Measurements from ENCODE around the gene C1orf116.
"Not testable (repeated sequence)": the region's sequence is repeated elsewhere in the genome, so short reads cannot be mapped to it uniquely, and the experiment has no call there.

The C1orf116 gene

DNA sequence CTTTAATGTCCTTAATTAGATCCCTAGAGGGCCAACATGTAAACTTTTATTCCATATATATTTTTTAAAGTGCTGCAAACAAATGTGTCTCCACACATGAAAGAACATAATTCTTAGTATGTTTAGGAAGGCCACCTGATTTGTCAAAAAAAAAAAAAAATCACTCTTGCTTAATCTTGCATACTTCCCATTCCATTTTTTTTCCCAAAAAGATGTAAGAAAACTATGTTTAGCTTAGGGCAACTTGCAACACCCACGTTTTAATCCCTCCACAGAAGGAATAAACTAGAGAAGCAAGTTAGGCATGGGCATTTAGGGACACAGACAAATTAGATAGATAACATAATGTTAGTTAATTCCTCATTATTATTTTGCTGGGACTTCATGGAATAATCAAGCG, 12.9 kb upstream of the C1orf116 start:
- Histone ChIP-seq H3K36me3 (ENCODE audit: control insufficient read depth, insufficient read depth, low read length) (peaks cover 10% of the 10 kb centered on the region), H3K9ac (ENCODE audit: low read depth, low read length) (no peak overlapping the region), H3K9me3 (ENCODE audit: control insufficient read depth, insufficient read depth, low read length) (no peaks in the 10 kb centered on the region), H3K4me1 (ENCODE audit: control insufficient read depth, insufficient read depth, low read length) (peaks cover 12% of the 10 kb centered on the region), H3K4me3 (ENCODE audit: low read depth, low read length) (no peak overlapping the region), H3K27me3 (ENCODE audit: control insufficient read depth, insufficient read depth, low read length) (no peaks in the 10 kb centered on the region)

DNA sequence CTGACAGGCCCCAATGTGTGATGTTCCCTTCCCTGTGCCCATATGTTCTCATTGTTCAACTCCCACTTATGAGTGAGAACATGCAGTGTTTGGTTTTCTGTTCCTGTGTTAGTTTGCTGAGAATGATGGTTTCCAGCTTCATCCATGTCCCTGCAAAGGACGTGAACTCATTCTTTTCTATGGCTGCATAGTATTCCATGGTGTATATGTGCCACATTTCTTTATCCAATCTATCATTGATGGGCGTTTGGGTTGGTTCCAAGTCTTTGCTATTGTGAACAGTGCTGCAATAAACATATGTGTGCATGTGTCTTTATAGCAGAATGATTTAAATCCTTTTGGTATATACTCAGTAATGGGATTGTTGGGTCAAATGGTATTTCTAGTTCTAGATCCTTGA, 8.8 kb upstream of the C1orf116 start:
- H3K4me1 ChIP-seq (ENCODE audit: control insufficient read depth, insufficient read depth, low read length); H3K4me3 ChIP-seq (ENCODE audit: low read depth, low read length); H3K36me3 ChIP-seq (ENCODE audit: control insufficient read depth, insufficient read depth, low read length); H3K9me3 ChIP-seq (ENCODE audit: control insufficient read depth, insufficient read depth, low read length); H3K9ac ChIP-seq (ENCODE audit: low read depth, low read length); H3K27me3 ChIP-seq (ENCODE audit: control insufficient read depth, insufficient read depth, low read length): not testable (repeated sequence)

DNA sequence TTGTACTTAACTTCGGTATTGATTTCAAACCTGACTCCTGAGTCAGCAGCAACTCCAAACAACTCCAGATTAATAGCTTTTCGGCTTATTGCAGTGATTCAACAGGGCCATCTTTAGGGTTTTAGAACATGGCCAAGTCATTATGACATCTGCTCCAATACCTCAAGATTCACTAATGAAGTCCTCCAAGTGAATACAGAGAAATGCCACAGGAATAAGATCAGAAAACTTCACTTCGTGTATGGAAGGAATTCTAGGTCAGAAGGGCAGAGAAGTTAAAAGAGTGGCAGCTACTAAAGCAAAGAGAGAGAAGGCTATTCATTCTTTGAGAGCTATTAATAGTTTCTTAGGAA, 7.6 kb upstream of the C1orf116 start:
- no peaks in the 10 kb centered on the region for H3K36me3 ChIP-seq (ENCODE audit: control insufficient read depth, insufficient read depth, low read length)
- H3K4me1 ChIP-seq (ENCODE audit: control insufficient read depth, insufficient read depth, low read length), result no peaks in the 10 kb centered on the region
- no peaks in the 10 kb centered on the region for H3K9me3 ChIP-seq (ENCODE audit: control insufficient read depth, insufficient read depth, low read length)
- H3K4me3 ChIP-seq (ENCODE audit: low read depth, low read length), result no peak overlapping the region
- H3K27me3 ChIP-seq (ENCODE audit: control insufficient read depth, insufficient read depth, low read length), result peaks cover 2% of the 10 kb centered on the region
- H3K9ac ChIP-seq (ENCODE audit: low read depth, low read length), result no peak overlapping the region

DNA sequence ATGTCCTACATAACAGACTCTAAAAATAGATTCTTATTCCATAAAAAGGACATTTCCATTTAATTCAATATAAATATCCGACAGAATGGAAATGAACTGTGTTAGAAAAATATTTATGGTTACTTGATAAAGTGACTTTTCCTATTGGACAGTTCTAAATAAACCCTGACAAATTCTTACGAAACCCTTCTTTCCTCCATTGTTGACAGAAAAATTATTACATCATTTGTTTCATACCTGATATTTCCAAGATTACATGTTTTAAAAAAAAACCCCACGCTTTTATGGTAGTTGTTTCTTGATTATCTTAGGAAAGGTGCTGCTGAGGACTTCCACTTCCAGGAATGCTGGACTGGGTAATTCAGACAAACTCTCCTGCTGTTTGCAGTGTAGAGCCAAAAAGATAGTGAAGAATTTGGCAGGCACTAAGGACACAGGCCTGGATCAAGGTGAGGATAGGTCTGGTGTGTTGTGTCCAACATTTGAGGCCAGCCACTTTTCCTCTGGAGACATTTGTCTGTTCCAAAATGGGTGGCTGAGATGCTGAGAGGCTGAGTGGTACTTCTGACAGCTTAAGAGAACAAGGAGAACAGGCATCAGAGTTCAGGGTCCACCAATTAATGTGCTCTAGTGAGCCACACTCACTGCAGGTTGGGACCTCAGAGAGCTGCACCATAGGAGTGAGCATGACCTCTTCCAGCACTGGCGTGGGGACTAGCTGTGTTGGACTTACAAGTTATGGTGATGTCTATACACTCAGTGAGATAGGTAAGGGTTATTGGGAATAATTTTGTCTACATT, 7.0 kb upstream of the C1orf116 start:
- Histone ChIP-seq H3K4me3 (ENCODE audit: low read depth, low read length) (no peak overlapping the region), H3K27me3 (ENCODE audit: control insufficient read depth, insufficient read depth, low read length) (peaks cover 2% of the 10 kb centered on the region), H3K4me1 (ENCODE audit: control insufficient read depth, insufficient read depth, low read length) (no peaks in the 10 kb centered on the region), H3K9me3 (ENCODE audit: control insufficient read depth, insufficient read depth, low read length) (no peaks in the 10 kb centered on the region), H3K9ac (ENCODE audit: low read depth, low read length) (no peak overlapping the region), H3K36me3 (ENCODE audit: control insufficient read depth, insufficient read depth, low read length) (no peaks in the 10 kb centered on the region)

DNA sequence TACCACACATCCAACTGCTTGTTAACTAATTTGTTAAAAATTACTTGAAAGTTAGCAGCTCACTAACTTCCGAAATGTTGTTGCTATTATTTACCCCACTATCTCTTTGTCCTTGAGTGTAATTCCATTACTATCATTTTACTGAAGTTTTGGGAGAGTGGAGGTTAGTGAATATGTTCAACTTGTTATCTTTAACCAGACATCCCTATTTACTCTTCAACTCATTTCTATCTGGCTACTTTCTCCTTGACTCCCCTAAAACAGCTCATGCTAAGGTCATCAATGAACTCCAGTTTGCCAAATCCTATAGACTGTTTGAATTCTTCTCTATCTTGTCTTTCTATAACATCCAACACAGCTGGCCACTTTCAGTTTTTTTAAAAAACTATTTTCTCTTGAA, 4.3 kb upstream of the C1orf116 start:
- Histone ChIP-seq H3K4me1 (ENCODE audit: control insufficient read depth, insufficient read depth, low read length) (peaks cover 12% of the 10 kb centered on the region), H3K36me3 (ENCODE audit: control insufficient read depth, insufficient read depth, low read length) (no peaks in the 10 kb centered on the region), H3K9me3 (ENCODE audit: control insufficient read depth, insufficient read depth, low read length) (no peaks in the 10 kb centered on the region), H3K9ac (ENCODE audit: low read depth, low read length) (no peak overlapping the region), H3K27me3 (ENCODE audit: control insufficient read depth, insufficient read depth, low read length) (peaks cover 2% of the 10 kb centered on the region), H3K4me3 (ENCODE audit: low read depth, low read length) (no peak overlapping the region)

DNA sequence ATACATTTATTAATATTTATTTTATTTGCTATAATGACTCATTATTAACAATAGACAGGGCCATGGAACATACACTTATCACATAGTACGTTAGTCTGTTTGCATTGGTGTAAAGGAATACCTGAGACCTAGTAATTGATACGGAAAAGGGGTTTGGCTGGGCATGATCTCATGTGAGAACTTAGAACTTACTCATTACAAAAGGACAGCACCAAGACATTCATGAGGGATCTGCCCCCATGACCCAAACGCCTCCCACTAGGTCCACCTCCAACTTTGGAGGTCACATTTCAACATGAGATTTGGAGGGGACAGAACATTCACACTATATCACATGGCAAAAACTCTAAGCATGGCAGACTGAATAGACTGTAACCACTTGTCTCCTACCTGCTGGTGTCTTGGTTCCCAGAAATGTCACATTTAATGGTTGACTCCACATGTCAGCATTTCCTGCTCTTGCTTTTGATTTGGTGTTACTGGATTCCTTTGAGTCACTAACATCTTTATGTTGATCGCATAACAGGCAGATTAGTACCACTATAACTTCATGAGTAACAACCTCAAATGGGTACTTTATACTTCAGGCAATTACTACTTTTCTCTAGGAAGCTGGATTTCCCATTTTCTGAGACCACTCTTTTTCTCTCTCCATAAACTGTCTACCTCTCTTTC, 3.5 kb upstream of the C1orf116 start:
- H3K36me3 ChIP-seq (ENCODE audit: control insufficient read depth, insufficient read depth, low read length), result no peaks in the 10 kb centered on the region
- H3K9ac ChIP-seq (ENCODE audit: low read depth, low read length), result no peak overlapping the region
- H3K9me3 ChIP-seq (ENCODE audit: control insufficient read depth, insufficient read depth, low read length), result no peaks in the 10 kb centered on the region
- H3K4me1 ChIP-seq (ENCODE audit: control insufficient read depth, insufficient read depth, low read length), result peaks cover 12% of the 10 kb centered on the region
- peaks cover 2% of the 10 kb centered on the region for H3K27me3 ChIP-seq (ENCODE audit: control insufficient read depth, insufficient read depth, low read length)
- no peak overlapping the region for H3K4me3 ChIP-seq (ENCODE audit: low read depth, low read length)

DNA sequence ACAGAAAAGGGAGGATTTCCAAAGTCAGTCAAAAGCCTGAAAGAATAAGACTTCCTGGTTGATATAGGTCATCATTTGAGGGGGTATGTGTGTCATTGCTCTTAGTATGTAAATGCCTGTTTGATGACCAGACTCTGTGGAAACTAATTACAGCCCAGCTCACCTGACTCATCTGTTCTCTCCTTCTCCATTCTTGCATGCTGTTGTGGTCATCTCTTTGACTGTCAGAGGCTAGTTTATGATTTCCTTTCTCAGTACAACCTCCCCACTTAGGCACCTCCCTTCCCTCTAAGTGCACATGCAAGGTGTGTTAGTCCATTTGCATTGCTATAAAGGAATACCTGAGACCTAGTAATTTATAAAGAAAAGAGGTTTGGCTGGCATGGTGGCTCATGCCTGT, 2.4 kb upstream of the C1orf116 start:
- peaks cover 2% of the 10 kb centered on the region for H3K27me3 ChIP-seq (ENCODE audit: control insufficient read depth, insufficient read depth, low read length)
- H3K4me3 ChIP-seq (ENCODE audit: low read depth, low read length), result no peak overlapping the region
- no peaks in the 10 kb centered on the region for H3K9me3 ChIP-seq (ENCODE audit: control insufficient read depth, insufficient read depth, low read length)
- peaks cover 12% of the 10 kb centered on the region for H3K4me1 ChIP-seq (ENCODE audit: control insufficient read depth, insufficient read depth, low read length)
- no peaks in the 10 kb centered on the region for H3K36me3 ChIP-seq (ENCODE audit: control insufficient read depth, insufficient read depth, low read length)
- H3K9ac ChIP-seq (ENCODE audit: low read depth, low read length), result no peak overlapping the region

DNA sequence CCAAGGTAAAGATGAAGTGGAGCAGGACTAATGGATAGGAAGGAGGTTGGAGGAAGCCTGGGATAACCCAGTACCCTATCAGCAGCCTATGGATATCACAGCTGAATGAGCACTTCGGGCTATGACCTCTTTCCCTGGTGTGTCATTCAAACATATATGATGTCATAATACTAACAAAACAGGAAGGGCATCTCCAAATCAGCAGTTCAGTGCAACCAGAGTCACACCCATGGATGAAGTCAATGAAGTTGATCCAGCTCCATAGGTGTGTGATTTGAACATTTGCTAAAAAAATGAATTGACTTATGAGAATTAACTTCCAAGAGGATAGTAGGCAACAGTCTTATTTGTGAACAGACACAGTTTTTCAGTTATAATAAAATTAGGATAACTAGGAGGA, 1.7 kb upstream of the C1orf116 start:
- Histone ChIP-seq H3K27me3 (ENCODE audit: control insufficient read depth, insufficient read depth, low read length) (peaks cover 2% of the 10 kb centered on the region), H3K4me3 (ENCODE audit: low read depth, low read length) (no peak overlapping the region), H3K9me3 (ENCODE audit: control insufficient read depth, insufficient read depth, low read length) (no peaks in the 10 kb centered on the region), H3K4me1 (ENCODE audit: control insufficient read depth, insufficient read depth, low read length) (peaks cover 12% of the 10 kb centered on the region), H3K9ac (ENCODE audit: low read depth, low read length) (no peak overlapping the region), H3K36me3 (ENCODE audit: control insufficient read depth, insufficient read depth, low read length) (no peaks in the 10 kb centered on the region)

DNA sequence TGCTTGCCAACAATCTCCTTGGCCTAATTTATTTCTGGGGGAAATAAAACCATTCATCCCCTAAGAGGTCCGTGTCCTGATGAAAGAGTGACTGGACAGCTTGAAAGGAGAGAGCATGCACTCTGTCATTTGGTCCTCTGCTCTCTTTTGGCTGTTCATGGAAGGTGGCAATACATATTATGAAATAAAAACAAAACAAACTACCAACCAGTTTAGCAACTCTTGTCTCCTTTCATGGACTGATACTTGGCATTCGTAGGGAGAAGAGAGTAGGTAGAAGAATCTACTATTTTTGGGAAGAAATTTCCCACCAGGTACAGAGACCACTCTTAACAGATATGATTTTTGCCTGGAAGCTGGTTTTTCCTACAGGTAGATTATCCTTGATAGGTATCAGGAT, 746 bp upstream of the C1orf116 start:
- H3K27me3 ChIP-seq (ENCODE audit: control insufficient read depth, insufficient read depth, low read length), result peaks cover 2% of the 10 kb centered on the region
- no peaks in the 10 kb centered on the region for H3K36me3 ChIP-seq (ENCODE audit: control insufficient read depth, insufficient read depth, low read length)
- no peaks in the 10 kb centered on the region for H3K9me3 ChIP-seq (ENCODE audit: control insufficient read depth, insufficient read depth, low read length)
- H3K9ac ChIP-seq (ENCODE audit: low read depth, low read length), result no peak overlapping the region
- peaks cover 12% of the 10 kb centered on the region for H3K4me1 ChIP-seq (ENCODE audit: control insufficient read depth, insufficient read depth, low read length)
- peak overlapping the region; percentile 11 for H3K4me3 ChIP-seq (ENCODE audit: low read depth, low read length)

DNA sequence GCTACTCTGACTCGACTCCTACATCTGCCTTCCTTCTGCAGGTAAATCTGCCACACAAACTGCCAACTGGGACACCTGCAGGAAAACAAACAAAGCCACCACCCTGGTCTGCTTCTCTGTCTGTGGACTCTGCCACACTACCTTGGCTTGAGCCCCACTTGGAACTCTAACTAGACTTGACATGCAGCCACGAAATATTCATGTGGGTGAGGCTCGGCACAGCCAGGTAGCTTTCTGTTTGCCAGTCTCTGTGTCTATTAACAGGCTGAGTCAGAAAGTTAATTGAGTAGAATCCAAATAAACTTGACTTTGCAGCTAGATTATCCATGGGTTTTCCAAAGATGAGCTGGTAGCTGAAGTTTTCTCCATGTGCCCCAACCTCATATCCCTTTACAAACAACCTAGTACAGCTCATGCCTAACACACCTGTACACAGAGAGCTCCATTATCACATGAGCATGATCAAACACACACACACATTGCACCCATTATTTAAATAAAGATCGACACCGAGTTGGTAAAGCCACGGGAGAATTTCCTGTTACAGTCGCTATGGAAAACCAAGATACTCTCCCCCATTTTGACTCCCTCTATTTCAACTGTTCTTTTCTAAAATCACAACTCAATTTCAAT, 808 bp downstream of the C1orf116 start:
- no peak overlapping the region for H3K4me3 ChIP-seq (ENCODE audit: low read depth, low read length)
- H3K36me3 ChIP-seq (ENCODE audit: control insufficient read depth, insufficient read depth, low read length), result no peaks in the 10 kb centered on the region
- H3K27me3 ChIP-seq (ENCODE audit: control insufficient read depth, insufficient read depth, low read length), result peaks cover 2% of the 10 kb centered on the region
- H3K9ac ChIP-seq (ENCODE audit: low read depth, low read length), result no peak overlapping the region
- peaks cover 12% of the 10 kb centered on the region for H3K4me1 ChIP-seq (ENCODE audit: control insufficient read depth, insufficient read depth, low read length)
- H3K9me3 ChIP-seq (ENCODE audit: control insufficient read depth, insufficient read depth, low read length), result no peaks in the 10 kb centered on the region

DNA sequence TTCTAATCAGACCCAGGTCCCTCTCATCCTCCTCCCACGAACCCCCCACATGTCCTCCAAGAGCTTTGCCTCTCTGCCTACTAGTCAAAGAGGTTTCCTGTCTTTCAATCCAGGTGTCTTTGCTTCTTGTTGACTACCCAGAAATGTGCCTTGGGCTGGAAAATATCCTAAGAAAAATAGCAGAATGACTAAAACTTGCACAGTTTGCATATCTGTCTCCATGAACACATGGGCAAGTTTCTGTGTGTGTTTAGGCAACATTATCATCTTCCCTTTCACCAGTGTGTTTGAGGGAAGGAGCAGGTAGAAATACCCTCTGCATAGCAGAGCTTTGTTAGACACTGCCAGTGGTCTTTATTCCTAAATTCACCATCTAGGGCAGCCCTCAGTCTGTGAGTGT, 1.5 kb downstream of the C1orf116 start:
- Histone ChIP-seq H3K9me3 (ENCODE audit: control insufficient read depth, insufficient read depth, low read length) (no peaks in the 10 kb centered on the region), H3K27me3 (ENCODE audit: control insufficient read depth, insufficient read depth, low read length) (no peaks in the 10 kb centered on the region), H3K36me3 (ENCODE audit: control insufficient read depth, insufficient read depth, low read length) (no peaks in the 10 kb centered on the region), H3K4me1 (ENCODE audit: control insufficient read depth, insufficient read depth, low read length) (peaks cover 12% of the 10 kb centered on the region), H3K4me3 (ENCODE audit: low read depth, low read length) (no peak overlapping the region), H3K9ac (ENCODE audit: low read depth, low read length) (no peak overlapping the region)

DNA sequence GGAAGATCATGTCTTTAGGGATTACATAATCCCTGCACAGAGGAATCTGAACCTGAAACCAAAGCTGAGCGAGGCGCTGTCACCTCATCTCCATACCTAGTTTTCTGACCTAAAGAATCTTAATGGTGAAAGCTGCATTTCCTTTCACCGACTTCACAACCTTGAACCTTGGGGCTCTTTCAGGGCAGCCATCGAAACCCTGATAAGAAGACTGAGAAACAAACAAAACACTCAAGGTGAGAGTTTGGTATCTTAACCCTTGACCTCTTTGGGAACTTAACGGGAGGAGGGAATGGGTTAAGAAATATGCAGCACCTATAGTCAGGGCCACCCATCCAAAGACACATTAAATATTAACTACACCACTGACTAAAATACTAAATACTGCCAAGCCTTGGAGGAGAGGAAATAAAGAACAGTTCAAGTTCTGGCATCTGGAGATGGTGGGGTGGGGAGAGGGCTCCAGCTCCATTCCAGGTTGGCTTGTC, 2.0 kb downstream of the C1orf116 start:
- Histone ChIP-seq H3K27me3 (ENCODE audit: control insufficient read depth, insufficient read depth, low read length) (no peaks in the 10 kb centered on the region), H3K4me1 (ENCODE audit: control insufficient read depth, insufficient read depth, low read length) (peaks cover 12% of the 10 kb centered on the region), H3K36me3 (ENCODE audit: control insufficient read depth, insufficient read depth, low read length) (no peaks in the 10 kb centered on the region), H3K4me3 (ENCODE audit: low read depth, low read length) (no peak overlapping the region), H3K9ac (ENCODE audit: low read depth, low read length) (no peak overlapping the region), H3K9me3 (ENCODE audit: control insufficient read depth, insufficient read depth, low read length) (no peaks in the 10 kb centered on the region)

Measured in iPS-15b (cell line).